Myometrial cell (primary cell): ENCODE data around the gene ADSS2. TPM values are rescaled to one million over a fixed set of nuclear protein-coding genes. Genes with fewer than 3 reads are reported as not detected.

Source experiments
- total RNA-seq: library from RNA; depleted of rRNA; stranded (reverse); fragments of >200 nt; gene quantifications from 2 replicates; pipeline ENCODE4 v1.2.3, GENCODE V29; 2015

ADSS2 gene
- 42.4 and 56.7 TPM in 2 replicates for total RNA-seq

DNA sequence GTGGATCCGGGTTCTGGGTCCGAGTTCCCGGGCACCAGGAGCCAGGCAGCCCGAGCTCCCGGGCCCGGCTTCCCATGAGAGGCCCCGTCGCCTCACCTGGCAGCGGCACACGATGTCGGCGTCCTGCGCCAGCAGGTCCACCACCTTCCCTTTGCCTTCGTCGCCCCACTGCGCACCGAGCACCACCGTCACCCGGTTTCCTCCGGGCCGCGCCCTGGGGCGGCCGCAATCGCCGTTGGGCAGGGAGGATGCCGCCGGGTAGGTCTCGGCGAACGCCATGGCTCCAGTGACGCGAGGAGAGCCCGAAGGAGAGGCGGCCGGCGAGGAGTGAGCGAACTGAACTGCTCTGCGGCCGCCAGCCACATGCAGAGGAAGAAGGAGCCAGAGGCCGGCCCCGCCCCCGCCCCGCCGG, at the start of gene ADSS2:
ADSS2 (minus strand) TSS at position 371 of the 412 bp plus-strand sequence; CDS start at position 279, 92 bp downstream.

DNA sequence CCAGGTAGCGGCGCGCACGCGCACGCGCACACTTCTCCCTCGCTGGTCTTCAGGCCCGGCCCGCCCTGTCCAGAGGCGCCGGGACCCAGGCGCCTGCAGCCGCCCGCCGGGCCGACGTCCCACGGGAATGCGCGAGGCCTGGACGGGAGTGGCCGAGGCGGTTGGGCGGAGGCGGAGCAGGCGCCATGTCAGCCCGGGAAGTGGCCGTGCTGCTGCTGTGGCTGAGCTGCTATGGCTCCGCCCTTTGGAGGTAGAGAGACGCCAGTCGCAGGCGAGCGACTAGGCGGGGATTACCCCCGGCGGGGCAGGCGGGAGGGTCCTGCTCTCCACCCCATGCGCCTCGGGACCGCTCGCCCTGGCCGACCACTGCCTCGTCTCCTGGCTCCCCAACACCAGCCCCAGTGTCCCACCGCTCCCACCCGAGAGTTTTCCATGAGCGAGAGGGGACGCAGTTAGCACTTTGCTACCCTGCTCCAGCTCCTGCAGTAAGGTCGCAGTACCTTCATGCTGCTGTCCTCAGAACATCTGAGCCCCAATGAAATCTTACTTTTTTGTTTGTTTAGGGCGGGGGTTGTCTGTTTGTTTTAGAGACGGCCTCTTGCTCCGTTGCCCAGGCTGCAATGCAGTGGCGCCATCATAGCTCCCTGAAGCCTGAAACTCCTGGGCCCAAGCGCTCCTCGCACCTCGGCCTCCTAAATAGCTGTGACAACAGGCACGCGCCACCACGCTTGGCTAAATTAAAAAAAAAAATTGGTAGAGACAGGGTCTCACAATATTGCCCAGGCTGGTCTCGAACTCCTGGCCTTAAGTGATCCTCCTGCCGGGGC, 9.7 kb upstream of the ADSS2 start, which contains the start of gene CATSPERE:
CATSPERE (plus strand) TSS at position 29 of the 827 bp plus-strand sequence; CDS start at position 186, 157 bp downstream.

Other genes starting within 250 kb of the ADSS2 start
- gene CATSPERE, start 9.4 kb upstream of the ADSS2 start, total RNA-seq = 0.35 TPM in 1 of 2 replicates, not detected in the other
- 38.1 and 49.6 TPM in 2 replicates for gene DESI2, start 201.2 kb upstream of the ADSS2 start, total RNA-seq